ENCODE measurements around the gene GALNT1. TPM values are rescaled to one million over a fixed set of nuclear protein-coding genes. Genes with fewer than 3 reads are reported as not detected.

Gene GALNT1
- total RNA-seq, 1 experiment from 2014 or later: 25.6 TPM

- ChIA-PET POLR2A (ENCODE audit: low non-redundant PET) (no interaction called here), CTCF (no interaction called here)
Observed at GRCh38 chr18:35620765-35621164, 39.2 kb downstream of the GALNT1 start.

GRCh38 chr18:35623255-35623654 lies 41.7 kb downstream of the GALNT1 start:
- Histone ChIP-seq H3K27me3 (replicated peaks; ENCODE audit: insufficient read depth, low read depth, low read length, poor library complexity) (peaks cover 3% of the 10 kb centered on the region), H3K27ac (ENCODE audit: low read depth, low read length, poor library complexity, severe bottlenecking) (no peak overlapping the region), H3K4me3 (ENCODE audit: low read depth, low read length, poor library complexity, severe bottlenecking) (no peak overlapping the region), H3K4me1 (ENCODE audit: insufficient read depth, low read length, poor library complexity, severe bottlenecking) (no peaks in the 10 kb centered on the region), H3K9me3 (ENCODE audit: low read depth, low read length, poor library complexity, severe bottlenecking) (no peaks in the 10 kb centered on the region), H3K36me3 (ENCODE audit: insufficient read depth, low read length, poor library complexity, severe bottlenecking) (no peaks in the 10 kb centered on the region)
- intact Hi-C loops (cut with micrococcal nuclease; ENCODE audit: unreplicated experiment): no loop called here
- DNase-seq (ENCODE audit: low spot score): no peak
- ChIA-PET POLR2A (ENCODE audit: low non-redundant PET) (no interaction called here), CTCF (no interaction called here)
- BruUV-seq (replicated peaks): no TSS peak
- TF ChIP-seq, protein P1, sequence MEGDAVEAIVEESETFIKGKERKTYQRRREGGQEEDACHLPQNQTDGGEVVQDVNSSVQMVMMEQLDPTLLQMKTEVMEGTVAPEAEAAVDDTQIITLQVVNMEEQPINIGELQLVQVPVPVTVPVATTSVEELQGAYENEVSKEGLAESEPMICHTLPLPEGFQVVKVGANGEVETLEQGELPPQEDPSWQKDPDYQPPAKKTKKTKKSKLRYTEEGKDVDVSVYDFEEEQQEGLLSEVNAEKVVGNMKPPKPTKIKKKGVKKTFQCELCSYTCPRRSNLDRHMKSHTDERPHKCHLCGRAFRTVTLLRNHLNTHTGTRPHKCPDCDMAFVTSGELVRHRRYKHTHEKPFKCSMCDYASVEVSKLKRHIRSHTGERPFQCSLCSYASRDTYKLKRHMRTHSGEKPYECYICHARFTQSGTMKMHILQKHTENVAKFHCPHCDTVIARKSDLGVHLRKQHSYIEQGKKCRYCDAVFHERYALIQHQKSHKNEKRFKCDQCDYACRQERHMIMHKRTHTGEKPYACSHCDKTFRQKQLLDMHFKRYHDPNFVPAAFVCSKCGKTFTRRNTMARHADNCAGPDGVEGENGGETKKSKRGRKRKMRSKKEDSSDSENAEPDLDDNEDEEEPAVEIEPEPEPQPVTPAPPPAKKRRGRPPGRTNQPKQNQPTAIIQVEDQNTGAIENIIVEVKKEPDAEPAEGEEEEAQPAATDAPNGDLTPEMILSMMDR (conservative IDR thresholded peaks at IDR 0.05; ENCODE audit: low read depth, low read length): no peak
- TF ChIP-seq EZH2 (IDR thresholded peaks at IDR 0.05; ENCODE audit: borderline replicate concordance, low read depth, low read length, poor library complexity, severe bottlenecking): no peak

More at GRCh38 chr18:35620765-35621164, 39.2 kb downstream of the GALNT1 start:
- no peak for DNase-seq (ENCODE audit: low spot score)
- H3K4me3 ChIP-seq (ENCODE audit: low read depth, low read length, poor library complexity, severe bottlenecking): no peak overlapping the region
- H3K36me3 ChIP-seq (ENCODE audit: insufficient read depth, low read length, poor library complexity, severe bottlenecking): no peaks in the 10 kb centered on the region
- no TSS peak for BruUV-seq (replicated peaks)
- no peaks in the 10 kb centered on the region for H3K9me3 ChIP-seq (ENCODE audit: low read depth, low read length, poor library complexity, severe bottlenecking)
- H3K27me3 ChIP-seq (replicated peaks; ENCODE audit: insufficient read depth, low read depth, low read length, poor library complexity): peaks cover 3% of the 10 kb centered on the region
- no peak overlapping the region for H3K27ac ChIP-seq (ENCODE audit: low read depth, low read length, poor library complexity, severe bottlenecking)
- intact Hi-C loops (cut with micrococcal nuclease; ENCODE audit: unreplicated experiment): no loop called here
- H3K4me1 ChIP-seq (ENCODE audit: insufficient read depth, low read length, poor library complexity, severe bottlenecking): peaks cover 4% of the 10 kb centered on the region
- no peak for TF ChIP-seq EZH2 (IDR thresholded peaks at IDR 0.05; ENCODE audit: borderline replicate concordance, low read depth, low read length, poor library complexity, severe bottlenecking)
- TF ChIP-seq, protein P1 (conservative IDR thresholded peaks at IDR 0.05; ENCODE audit: low read depth, low read length): no peak

GRCh38 chr18:35624146-35624545 lies 42.6 kb downstream of the GALNT1 start:
- TF ChIP-seq, protein P1 (conservative IDR thresholded peaks at IDR 0.05; ENCODE audit: low read depth, low read length): no peak
- no peak for TF ChIP-seq EZH2 (IDR thresholded peaks at IDR 0.05; ENCODE audit: borderline replicate concordance, low read depth, low read length, poor library complexity, severe bottlenecking)
- peaks cover 3% of the 10 kb centered on the region for H3K27me3 ChIP-seq (replicated peaks; ENCODE audit: insufficient read depth, low read depth, low read length, poor library complexity)
- BruUV-seq (replicated peaks): no TSS peak
- DNase-seq (ENCODE audit: low spot score): no peak
- no peaks in the 10 kb centered on the region for H3K9me3 ChIP-seq (ENCODE audit: low read depth, low read length, poor library complexity, severe bottlenecking)
- intact Hi-C loops (cut with micrococcal nuclease; ENCODE audit: unreplicated experiment): no loop called here
- H3K36me3 ChIP-seq (ENCODE audit: insufficient read depth, low read length, poor library complexity, severe bottlenecking): no peaks in the 10 kb centered on the region
- CTCF ChIA-PET: no interaction called here
- no peak overlapping the region for H3K27ac ChIP-seq (ENCODE audit: low read depth, low read length, poor library complexity, severe bottlenecking)
- H3K4me1 ChIP-seq (ENCODE audit: insufficient read depth, low read length, poor library complexity, severe bottlenecking): no peaks in the 10 kb centered on the region
- POLR2A ChIA-PET (ENCODE audit: low non-redundant PET): no interaction called here
- H3K4me3 ChIP-seq (ENCODE audit: low read depth, low read length, poor library complexity, severe bottlenecking): no peak overlapping the region
